ENCODE measurements around the gene MCC.

MCC gene

DNA sequence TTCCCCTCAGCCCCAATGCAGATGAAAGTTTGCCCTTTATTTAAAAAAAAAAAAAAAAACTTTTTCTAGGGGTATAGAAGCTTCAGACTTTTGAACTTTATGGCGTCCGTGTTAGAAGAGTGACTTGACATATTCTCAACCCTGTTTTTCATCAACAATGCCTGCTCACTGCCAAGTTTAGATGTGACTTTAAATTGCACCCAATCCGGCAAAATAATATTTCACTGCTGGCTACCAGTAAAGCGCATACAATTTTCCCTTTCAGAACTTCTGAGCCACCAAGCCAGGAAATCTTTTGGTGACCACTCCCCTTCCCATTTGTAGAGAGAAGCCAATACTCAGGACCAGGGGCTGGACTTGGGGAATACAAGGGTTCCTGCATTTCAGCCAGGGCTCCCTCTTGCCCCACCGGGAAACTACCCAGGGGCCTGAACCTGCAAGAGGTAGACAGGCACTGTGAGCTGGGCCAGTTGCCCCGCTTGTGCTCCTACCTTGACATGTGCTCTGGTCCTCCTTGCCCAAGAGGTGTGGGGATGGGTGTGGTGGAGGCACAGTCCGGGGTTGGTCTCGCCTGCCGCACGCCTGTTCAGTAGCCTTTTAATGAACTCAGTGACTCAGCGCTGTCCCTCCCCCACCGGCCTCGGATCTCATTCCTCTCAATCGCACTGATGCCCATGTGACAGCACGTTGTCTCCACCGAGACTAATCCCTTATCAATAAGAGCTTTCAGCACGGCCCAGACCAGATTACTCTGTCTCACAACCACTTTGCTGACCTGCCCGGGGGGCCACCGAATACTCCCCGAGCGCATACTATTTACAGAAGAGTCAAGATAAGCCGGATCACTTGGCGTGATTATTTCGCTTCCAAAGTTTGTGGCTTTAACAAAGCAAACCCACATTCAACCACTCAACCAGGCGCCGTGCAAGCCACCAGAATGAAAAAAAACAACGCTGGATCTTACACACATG is 285.2 kb downstream of the MCC start:
- DNase-seq (ENCODE audit: low read depth, low spot score) = peak; percentile 92

DNA sequence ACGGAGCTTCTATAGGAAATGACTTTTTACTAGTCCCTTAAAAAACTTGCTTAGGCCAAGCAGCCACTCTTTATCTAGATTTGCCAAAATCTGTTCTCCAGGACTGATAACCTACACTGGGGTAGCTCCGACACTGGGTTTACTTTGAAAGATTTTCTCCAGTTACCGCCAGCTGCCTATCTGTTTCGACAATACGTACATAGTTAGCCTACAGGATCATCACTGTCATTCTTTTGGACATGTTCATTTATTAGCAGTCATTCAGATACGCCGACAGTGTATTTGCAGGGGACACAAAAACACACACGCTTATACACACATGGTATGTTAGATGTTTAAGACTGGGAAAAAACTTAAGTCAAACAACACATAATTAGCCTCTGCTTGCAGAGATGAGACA is 286.0 kb downstream of the MCC start:
- DNase-seq (ENCODE audit: low read depth, low spot score) = no peak

DNA sequence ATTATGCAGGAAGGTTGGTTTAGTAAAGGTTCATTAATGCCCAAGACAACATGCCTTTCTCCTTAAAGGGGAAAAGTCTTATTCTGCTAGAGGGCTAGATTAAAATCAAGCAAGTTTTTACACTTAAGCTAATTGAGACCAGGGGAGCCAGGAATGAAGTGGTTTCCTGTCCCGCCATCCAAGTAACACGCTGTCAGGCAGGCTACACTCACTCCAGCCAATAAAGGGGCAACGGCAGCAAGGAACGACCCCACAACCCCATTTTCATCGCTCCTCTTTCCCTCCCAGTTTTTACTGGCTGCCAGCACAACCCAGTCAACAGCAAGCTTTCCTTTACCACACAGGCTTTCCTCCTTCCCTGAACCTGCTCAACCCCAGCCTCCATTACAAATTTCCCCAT is 286.5 kb downstream of the MCC start:
- DNase-seq (ENCODE audit: low read depth, low spot score) = no peak

DNA sequence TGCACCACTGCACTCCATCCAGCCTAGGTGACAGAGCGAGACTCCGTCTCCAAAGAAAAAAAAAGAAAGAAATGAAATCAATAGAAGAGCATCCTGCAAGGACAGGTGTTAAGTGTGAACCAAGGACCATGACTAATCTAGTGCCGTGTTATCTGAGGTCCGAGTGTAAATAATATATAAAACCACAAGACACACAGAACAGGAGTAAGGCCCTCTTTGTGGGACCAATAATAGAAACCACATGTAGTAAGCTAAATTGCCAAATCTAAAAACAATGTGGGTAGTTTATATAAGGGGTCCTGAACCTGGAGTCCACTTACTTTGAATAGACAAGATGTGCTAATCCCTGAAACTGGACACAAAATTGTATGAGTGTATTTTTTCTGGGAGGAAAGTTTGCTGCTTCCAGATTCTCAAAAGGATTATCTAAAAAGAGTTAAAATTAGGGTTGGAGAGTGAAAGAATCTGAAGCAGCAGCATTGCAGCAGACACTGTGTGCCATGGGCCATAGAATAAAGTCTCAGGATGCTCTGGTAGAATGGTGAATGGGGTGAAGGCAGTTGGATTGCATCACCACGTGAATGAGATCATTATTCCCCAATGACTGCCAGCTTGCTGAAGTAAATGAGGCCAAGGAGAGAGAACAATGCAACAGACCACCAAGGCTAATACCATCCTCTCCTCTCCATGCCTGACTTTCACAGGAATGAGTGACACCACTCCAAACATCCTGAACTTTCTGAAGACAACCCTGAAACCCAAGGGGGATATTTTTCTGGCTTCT is 288.9 kb downstream of the MCC start:
- no peak for DNase-seq (ENCODE audit: low read depth, low spot score)

DNA sequence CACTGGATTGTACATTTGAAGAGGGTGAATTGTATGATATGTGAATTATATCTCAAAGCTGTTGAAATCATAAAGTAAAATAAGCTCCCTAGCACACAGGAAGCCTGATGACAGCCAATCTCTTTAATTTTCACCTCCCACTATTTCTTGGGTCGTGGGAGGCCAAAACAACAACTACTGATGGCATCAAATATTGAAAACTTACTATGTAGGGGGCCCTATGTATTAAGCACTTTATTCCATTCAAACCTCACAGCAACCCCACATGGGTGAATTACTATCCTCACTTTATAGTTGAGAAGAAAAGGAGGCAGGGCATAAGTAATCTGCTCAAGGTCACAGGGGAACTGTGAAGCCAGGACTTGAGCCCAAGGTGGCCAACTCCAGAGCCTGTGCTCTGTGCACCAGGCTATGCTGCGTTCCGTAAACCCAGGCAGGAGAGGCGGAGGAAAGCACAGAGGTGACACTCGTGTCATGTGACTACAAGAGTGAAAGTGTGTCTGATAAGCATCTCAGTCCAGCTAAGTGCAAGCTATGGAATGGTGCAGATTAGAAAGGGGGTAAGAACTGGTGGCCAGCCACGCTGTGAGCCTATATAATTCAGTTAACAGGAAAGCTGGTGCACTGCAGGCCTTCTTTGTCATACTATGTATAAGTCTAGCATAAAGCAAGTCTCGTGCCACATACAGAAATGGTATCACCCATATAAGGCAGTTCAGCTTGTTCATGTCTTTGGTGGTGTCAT is 290.6 kb downstream of the MCC start:
- no peak for DNase-seq (ENCODE audit: low read depth, low spot score)

GRCh38 chr5:113195771-113196170 is 292.5 kb downstream of the MCC start:
- no peak for DNase-seq (ENCODE audit: low read depth, low spot score)

DNA sequence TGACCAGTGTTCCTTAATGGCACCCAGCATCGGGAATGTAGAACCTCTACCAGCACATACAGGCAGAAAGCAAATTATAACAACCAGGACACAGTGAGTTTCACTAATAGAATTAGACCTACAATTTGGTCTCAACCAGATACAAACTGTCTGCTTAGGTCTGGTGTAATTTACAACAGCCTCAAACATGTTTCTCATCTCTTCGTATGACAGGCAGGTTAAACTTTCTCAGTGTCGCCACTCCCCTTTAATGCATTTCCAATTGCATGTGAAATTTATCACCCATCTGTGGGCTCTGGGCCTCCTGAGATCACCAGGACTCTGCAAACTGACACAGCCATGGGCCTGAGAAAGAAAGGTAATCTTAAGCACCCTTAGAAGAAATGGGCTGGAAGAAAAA is 293.0 kb downstream of the MCC start:
- no peak for DNase-seq (ENCODE audit: low read depth, low spot score)

GRCh38 chr5:113194591-113194990 is 293.7 kb downstream of the MCC start:
- DNase-seq (ENCODE audit: low read depth, low spot score) = no peak

GRCh38 chr5:113194125-113194524 is 294.1 kb downstream of the MCC start:
- no peak for DNase-seq (ENCODE audit: low read depth, low spot score)

DNA sequence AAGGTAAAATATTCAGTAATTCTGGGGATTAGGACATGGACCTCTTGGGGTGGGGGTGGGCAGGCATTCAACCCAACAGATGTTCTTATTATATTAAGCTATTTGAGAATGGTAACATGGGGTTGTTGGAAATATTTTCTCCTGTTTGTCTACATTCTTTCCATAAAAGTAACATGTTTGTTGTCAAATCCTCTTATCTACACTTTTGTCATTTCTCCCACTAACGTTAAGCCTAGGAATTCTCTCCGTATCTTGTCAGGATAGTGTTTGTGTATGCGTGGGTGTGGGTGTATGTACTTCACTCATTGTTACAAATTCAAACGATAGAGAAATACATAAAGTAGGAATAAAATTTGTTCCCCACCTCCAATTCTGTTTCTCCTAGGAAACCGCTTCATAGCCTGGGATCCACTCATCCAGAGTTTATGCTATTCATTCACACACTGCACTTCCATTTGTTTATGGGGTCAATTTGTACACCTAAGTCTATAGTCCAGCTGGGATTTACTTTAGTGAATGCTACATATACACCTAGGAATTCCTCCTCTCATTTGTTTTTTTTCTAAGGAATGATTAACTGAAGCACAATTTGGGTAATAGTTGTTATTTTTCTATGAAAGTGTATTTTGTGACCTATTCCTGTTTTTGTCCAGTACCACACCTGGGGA is 294.8 kb downstream of the MCC start:
- DNase-seq (ENCODE audit: low read depth, low spot score) = no peak

- no peak for DNase-seq (ENCODE audit: low read depth, low spot score)
Measured at GRCh38 chr5:113192541-113192940, 295.7 kb downstream of the MCC start.

GRCh38 chr5:113190347-113190746 is 297.9 kb downstream of the MCC start:
- no peak for DNase-seq (ENCODE audit: low read depth, low spot score)

- no peak for DNase-seq (ENCODE audit: low read depth, low spot score)
Measured at GRCh38 chr5:113189291-113189690, 299.0 kb downstream of the MCC start.

DNA sequence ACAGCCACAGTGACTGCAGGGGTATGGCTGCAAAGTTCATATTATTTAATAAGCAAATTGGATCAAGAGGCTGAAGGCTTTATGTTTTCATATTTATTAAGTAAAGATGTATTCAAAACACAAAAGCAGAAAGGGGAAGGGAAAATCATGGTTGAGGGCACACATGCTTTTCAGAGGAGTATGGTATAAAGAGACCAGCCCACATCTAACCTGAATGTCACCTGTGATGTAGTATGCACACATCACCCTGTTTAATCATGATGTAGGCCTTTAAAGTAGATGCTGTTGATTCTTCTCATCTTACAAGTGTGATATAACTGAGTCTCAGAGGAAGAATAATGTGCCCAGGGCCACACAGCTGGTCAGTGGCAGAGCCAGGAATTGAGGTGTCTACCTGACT is 299.8 kb downstream of the MCC start:
- DNase-seq (ENCODE audit: low read depth, low spot score) = no peak

GRCh38 chr5:113187906-113188305 is 300.3 kb downstream of the MCC start:
- no peak for DNase-seq (ENCODE audit: low read depth, low spot score)

DNA sequence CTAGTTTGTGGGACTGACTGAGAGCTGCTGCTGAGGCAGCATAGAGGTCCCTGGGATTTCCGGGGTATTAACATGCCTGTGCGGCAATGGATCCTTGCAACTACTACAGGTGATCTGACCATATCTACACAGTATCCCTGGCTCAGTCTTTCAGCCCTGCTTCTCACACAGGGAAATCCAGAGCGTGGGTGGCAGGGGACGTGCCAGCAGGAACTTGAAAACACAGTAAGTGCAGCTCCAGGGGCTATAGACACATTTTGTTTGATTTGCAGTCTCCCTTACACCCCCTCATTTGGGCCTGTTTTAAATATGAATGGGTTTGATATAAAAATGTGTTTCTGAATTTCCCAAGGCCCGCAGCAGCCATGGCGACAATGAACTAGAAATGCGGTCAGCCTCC is 302.2 kb downstream of the MCC start:
- DNase-seq (ENCODE audit: low read depth, low spot score) = no peak

- DNase-seq (ENCODE audit: low read depth, low spot score) = no peak
Measured at GRCh38 chr5:113183694-113184093, 304.6 kb downstream of the MCC start.

DNA sequence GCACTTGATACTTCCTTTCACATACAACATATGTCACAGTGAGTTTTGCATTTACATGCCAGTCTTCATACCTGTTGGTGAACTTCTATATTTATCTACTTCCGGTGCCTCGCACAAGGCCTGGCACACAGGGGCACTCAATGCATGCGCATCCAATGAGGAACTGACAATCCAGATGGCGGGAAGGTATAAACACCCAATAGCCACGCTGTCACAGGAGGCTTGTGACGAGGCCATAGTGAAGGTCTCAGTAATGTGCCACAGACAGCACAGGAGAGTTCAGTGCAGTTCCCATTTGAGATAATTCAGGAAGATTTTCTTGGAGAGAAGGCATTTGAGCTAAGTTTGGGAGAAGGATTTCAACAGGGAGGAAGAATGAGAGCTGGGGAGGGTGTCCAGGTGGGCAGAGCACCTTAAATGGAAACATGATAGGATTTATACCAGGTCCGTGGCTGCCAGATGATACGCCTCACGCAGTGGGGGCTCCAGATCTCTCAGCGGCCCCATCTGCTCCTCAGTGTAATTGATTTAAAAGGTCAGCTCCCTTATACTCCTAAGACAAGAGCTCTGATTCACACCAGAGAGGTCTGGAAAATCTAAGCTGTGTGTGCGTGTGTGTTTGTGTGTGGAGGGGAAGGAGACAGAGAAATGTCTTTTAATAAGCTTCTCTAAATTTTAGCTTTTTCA is 305.5 kb downstream of the MCC start:
- DNase-seq (ENCODE audit: low read depth, low spot score) = no peak

DNA sequence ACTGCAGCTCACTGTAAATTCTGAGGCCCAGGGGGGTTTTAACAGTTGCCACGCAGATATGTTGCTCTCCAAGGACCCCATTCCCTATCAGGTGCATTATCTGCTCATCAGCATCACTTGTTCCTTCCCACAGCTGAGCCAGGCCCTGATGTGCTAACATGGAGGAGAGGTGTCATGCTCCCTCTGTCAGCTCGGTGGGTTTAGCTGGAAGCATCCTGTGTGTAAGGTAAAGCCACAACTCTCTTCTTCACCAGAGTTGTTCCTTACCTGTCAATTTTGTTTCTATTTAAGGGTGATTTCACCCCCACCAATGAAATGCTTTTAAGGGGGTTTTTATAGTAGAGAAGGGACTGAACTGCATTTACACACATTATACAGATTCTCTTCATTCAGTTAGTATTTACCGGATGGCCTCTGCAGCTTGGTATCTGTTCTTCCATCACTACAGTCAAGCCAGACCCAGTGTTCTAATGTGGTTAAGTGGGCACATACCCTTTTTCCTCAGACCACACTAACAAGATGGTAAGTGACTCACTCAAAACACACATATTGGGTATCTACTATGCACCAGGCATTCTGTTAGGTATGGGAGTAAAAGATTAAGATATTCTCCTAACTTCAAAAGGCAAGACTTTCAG is 306.3 kb downstream of the MCC start:
- no peak for DNase-seq (ENCODE audit: low read depth, low spot score)

DNA sequence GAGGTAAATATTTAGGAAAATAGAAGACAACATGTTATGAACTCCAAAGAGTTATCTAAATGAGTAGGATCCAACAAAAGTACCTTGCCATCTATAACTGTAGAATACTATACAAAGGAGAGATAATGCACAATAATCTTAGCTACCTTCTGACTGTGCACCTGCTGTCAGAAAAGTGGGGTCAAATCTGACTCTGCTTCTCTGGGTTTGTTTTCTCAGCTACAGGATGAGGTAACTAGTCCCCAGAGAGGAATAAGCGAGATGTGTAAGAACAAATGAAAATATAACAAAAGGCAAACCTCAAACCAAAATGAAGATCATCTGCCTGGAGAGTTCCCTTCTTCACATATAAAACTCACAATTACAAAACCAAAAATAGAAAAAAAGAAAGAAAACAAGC is 306.8 kb downstream of the MCC start:
- DNase-seq (ENCODE audit: low read depth, low spot score) = no peak
